ENCODE data around the gene NDUFB11. TPM values are rescaled to one million over a fixed set of nuclear protein-coding genes. Genes with fewer than 3 reads are reported as not detected.

Gene NDUFB11
- 129 and 138 TPM in 2 replicates for total RNA-seq (2014; rRNA removed; shearing (Covaris generic))

DNA sequence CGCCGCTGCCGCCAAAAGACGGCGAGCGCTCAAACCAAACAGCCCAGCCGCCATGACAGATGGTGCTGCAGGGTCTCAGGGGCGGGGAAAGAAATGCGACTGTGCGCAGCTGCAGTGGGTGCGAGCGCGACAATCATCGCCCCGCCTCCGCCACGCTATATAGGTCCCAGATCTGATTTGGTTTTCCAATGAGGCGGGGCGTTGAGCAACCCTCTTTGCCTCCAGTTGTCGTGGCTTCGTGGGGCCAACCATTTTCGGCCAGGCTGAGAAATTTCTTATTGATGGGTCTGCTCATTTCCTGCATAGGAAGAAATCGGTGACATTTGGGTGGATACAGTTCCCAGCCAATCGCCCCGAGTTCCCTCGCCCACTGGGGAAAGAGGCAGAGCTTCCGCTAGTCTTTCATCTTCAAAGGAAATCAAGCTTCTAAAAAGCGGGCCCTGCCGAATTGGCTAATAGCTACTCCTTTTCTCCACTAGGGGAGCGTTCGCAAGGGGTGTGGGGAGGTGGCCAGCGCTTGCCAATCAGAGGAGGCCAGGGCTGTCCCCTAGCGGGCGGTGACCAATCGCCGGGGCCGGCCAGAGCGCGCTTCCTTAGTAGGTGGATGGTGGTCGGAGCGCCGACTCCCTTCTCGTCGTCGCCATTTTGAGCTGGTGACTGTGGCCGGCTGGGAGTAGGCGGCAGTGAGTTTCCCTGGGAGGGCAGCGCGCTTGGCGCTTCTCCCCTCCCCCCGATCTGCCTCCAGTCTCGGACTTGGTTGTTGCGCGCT, at the start of gene NDUFB11, which contains the start of gene RBM10:
Gene NDUFB11 (minus strand): TSS at position 77 of the 769 bp plus-strand sequence. CDS start 23 bp downstream, at position 54.
Gene RBM10 (plus strand): TSS at position 596 of the 769 bp plus-strand sequence. CDS start 2,261 bp downstream, outside the sequence.
- DNase-seq (ENCODE audit: low spot score), result peak; percentile 93

DNA sequence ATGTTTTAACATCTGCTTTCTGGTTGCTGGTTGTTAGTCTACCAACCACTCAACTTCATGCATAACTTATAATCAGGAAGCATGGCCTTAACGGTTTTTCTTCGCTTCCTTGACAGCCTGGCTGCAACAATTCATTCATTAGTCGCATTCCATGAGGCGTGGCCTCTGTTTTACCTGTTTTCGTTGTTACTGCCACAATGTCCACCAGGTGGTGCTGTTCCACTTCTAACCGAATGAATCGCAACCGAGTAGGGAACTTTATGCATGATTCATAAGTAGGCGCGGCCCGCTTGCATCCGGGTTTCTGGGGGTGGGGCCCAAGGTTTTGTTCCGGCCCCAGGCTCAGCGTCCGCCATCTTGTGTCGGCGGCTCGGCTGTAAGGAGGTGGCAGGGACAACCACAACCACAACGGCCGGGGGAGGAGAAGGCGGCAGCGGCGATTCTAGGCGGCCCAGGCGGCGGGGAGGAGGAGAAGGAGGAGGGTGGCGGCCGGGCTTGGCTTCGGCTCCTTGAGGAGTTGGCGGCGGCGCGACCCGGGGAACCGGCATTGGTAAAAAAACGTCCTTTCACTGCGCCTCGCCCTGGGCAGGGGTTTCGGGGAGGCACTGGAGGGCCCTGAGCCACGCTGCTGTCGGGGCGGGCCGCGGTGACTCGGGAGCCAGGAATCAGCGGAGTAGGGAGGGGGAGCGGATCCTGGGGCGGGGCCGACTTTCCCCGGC, 49.1 kb upstream of the NDUFB11 start, which contains the start of gene UBA1:
Gene UBA1 (plus strand): TSS at position 355 of the 719 bp plus-strand sequence. CDS start 4,974 bp downstream, outside the sequence.
- DNase-seq (ENCODE audit: low spot score), result peak; percentile 90

DNA sequence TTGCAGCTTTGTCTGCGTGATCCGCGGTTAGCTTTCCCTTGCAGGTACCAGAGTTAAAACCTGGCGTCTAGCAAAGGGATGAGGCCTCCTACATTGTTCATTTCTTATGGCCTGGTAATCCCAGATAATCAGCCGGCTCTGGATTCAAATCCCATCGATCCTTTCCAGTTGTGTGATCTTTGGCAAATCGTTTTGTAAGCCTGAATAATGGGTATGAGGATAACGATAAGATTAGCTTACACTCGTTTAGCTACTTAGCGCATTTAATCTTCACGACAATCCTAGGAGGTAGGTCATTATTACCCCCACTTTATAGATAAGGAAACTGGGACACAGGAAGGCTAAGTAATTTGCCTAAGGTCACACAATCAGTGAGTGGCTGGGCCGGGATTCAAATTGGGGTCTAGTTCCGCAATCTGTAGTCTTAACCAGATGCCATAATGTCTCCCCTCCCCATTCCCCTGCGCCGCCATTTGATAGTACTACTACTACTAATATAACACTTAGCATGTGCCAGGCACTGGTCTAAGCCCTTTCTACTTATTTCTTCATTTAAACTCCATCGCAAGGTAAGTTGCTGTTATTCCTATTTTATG, 47.4 kb upstream of the NDUFB11 start:
- no peak for DNase-seq (ENCODE audit: low spot score)

DNA sequence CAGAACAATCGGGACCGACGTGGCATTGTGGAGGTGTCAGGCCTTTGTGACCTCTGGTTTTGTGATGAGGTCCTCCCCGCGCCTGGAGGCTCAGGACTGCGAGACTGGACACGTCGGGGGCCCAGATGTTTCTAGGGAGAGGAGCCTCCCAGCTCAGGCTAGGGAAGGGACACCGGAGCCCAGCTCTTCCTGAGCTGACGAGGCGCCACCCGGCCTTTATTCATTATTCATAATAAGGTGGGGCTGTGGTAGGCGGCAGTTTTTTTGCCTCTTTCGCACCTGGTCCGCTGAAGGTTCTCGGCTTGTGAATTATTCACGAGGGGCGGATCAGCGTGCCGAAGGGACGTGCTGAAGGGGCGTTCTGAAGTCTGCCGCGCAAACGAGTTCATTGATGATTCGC, 46.8 kb upstream of the NDUFB11 start:
- DNase-seq (ENCODE audit: low spot score), result no peak

- peak; percentile 89 for DNase-seq (ENCODE audit: low spot score)
Observed at GRCh38 chrX:47190445-47191269, 46.2 kb upstream of the NDUFB11 start.

GRCh38 chrX:47189906-47190305, 45.4 kb upstream of the NDUFB11 start:
- DNase-seq (ENCODE audit: low spot score), result no peak

- no peak for DNase-seq (ENCODE audit: low spot score)
Observed at GRCh38 chrX:47187106-47187677, 42.7 kb upstream of the NDUFB11 start.

DNA sequence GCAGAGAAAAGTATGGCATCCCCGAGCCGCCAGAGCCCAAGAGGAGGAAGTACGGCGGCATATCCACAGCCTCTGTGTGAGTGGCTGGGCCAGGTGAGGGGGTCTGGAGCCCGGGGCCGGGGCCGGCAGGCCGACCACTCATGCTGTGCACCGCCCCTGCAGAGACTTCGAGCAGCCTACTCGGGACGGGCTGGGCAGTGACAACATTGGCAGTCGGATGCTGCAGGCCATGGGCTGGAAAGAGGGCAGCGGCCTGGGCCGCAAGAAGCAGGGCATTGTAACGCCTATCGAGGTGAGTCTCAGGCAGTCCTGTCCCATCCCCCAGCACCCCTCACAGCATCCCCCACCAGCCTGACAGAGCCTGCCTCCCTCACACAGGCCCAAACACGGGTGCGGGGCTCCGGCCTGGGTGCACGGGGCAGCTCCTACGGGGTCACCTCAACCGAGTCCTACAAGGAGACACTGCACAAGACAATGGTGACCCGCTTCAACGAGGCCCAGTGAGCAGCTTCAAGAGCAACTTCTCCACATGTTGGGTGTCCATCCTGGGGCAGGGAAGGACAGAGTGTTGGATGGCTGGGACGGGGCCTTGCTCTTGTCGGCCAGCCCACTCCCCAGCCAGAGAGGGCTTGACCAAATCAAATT, 41.7 kb upstream of the NDUFB11 start:
- no peak for DNase-seq (ENCODE audit: low spot score)

- DNase-seq (ENCODE audit: low spot score), result no peak
Observed at GRCh38 chrX:47185241-47185640, 40.7 kb upstream of the NDUFB11 start.

- no peak for DNase-seq (ENCODE audit: low spot score)
Observed at GRCh38 chrX:47184486-47184885, 40.0 kb upstream of the NDUFB11 start.

- DNase-seq (ENCODE audit: low spot score), result no peak
Observed at GRCh38 chrX:47182106-47182700, 37.7 kb upstream of the NDUFB11 start.

GRCh38 chrX:47181301-47181700, 36.8 kb upstream of the NDUFB11 start:
- no peak for DNase-seq (ENCODE audit: low spot score)

DNA sequence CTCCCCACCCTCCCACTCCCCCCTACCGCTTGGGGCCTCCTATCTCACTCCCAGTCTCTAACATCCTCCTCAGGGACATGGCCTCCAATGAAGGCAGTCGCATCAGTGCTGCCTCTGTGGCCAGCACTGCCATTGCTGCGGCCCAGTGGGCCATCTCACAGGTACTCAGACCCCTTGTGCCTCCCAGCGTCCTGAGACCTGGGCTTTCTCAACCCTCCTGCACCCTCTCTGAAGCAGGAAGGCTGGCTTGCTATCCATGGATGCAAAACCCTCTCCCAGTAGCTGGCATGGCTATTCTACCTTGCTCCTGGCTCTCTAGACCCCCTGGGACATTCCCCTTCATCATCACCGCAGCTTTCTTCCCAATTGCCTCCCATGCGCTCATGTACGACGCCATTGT, 35.8 kb upstream of the NDUFB11 start:
- no peak for DNase-seq (ENCODE audit: low spot score)

- DNase-seq (ENCODE audit: low spot score), result no peak
Observed at GRCh38 chrX:47179928-47180255, 35.4 kb upstream of the NDUFB11 start.

- no peak for DNase-seq (ENCODE audit: low spot score)
Observed at GRCh38 chrX:47179221-47179927, 34.9 kb upstream of the NDUFB11 start.

GRCh38 chrX:47178337-47178736, 33.8 kb upstream of the NDUFB11 start:
- no peak for DNase-seq (ENCODE audit: low spot score)

DNA sequence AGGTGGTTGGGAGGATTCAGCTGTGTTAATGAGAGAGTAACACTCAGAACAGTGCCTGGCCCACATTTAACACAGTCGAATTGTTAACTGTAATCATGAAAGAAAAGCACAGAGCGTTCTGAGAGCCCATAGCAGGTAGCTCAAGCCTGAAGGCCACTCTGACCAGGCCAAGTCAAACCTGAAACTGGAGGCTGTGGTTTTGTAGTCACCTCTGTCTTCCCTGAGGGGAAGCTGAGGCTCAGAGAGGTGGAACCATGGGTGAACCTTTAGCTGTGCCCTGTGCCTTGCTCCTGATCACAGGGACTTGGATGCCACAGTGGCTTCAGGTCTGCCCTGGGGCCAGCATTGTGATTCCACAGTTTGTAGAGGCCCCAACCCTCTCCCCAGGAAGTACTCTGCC, 32.6 kb upstream of the NDUFB11 start:
- no peak for DNase-seq (ENCODE audit: low spot score)

- DNase-seq (ENCODE audit: low spot score), result no peak
Observed at GRCh38 chrX:47176101-47176740, 31.7 kb upstream of the NDUFB11 start.

GRCh38 chrX:47175588-47175980, 31.1 kb upstream of the NDUFB11 start:
- no peak for DNase-seq (ENCODE audit: low spot score)

All from H4 (cell line).